ENCODE results near the gene ZC3H12D.

DNA sequence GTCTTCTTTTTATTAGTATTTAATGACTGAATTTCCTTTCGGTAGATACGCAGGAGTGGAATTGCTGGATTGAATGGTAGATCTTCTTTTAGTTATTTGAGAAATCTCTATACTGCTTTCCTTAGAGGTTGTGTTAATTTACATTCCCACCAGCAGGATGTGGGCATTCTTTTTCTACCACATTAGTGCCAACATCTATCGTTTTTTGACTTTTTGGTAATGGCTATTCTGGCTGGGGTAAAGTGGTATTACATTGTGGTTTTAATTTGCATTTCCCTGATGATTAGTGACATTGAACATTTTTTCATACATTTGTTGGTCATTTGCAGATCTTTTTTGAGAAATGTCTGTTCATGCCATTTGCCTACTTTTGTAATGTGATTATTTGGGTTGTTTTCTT, 47.6 kb downstream of the ZC3H12D start:
- TF ChIP-seq POLR2A (IDR thresholded peaks at IDR 0.05; ENCODE audit: low read depth, low read length) (no peak), POLR2AphosphoS5 (IDR thresholded peaks at IDR 0.05; ENCODE audit: low read depth, low read length) (no peak), SPI1 (IDR thresholded peaks at IDR 0.05; ENCODE audit: low read depth, low read length) (no peak)

All from GM12891 (cell line).